DND-41 (cell line): ENCODE data around the gene DESI1.

Experiments
- ATAC-seq: fragments of 200-7000 bp; cut with Tn5 transposase; 3 replicates; pipeline ENCODE4 v1.9.1; 2021; ENCODE audit warnings: low read depth; ENCODE audit not compliant: insufficient read depth
- DNase-seq: peaks from one replicate; pipeline ENCODE4 v3.0.0-alpha.2; 2020
- H2AFZ ChIP-seq: 2 replicates; pipeline ENCODE4 v1.6.0; 2012; ENCODE audit warnings: low read depth, low read length
- H3K27ac ChIP-seq: 2 replicates; pipeline ENCODE4 v1.5.1; 2012; ENCODE audit warnings: low read length, inconsistent platforms
- H3K27me3 ChIP-seq: fragments of 200-600 bp; sonication (generic); 2 replicates; pipeline ENCODE4 v1.6.0; 2012; ENCODE audit warnings: low read length, mild to moderate bottlenecking, inconsistent platforms; ENCODE audit not compliant: insufficient read depth, poor library complexity
- H3K36me3 ChIP-seq: 2 replicates; pipeline ENCODE4 v1.5.1; 2012; ENCODE audit warnings: low read length, inconsistent platforms; ENCODE audit not compliant: insufficient read depth
- H3K4me1 ChIP-seq: 2 replicates; pipeline ENCODE4 v1.5.1; 2012; ENCODE audit warnings: mild to moderate bottlenecking, low read length; ENCODE audit not compliant: insufficient read depth
- H3K4me2 ChIP-seq: 2 replicates; pipeline ENCODE4 v1.6.0; 2012; ENCODE audit warnings: mild to moderate bottlenecking, moderate library complexity, low read length, inconsistent platforms; ENCODE audit not compliant: insufficient read depth
- H3K4me3 ChIP-seq, 2 experiments: fragments of 200-600 bp in 1 of 2; shearing (Covaris generic) in 1 of 2; 2 replicates each; pipeline ENCODE4 v1.5.1; 2012 to 2016; ENCODE audit warnings: inconsistent platforms in 2 of 2, low read length in 2 of 2, mild to moderate bottlenecking in 2 of 2, low read depth in 1 of 2, moderate library complexity in 1 of 2
- H3K79me2 ChIP-seq: 2 replicates; pipeline ENCODE4 v1.6.0; 2012; ENCODE audit warnings: low read length, inconsistent platforms; ENCODE audit not compliant: insufficient read depth
- H3K9ac ChIP-seq: 2 replicates; pipeline ENCODE4 v1.6.0; 2012; ENCODE audit warnings: low read depth, mild to moderate bottlenecking, inconsistent platforms, low read length, moderate library complexity
- H3K9me3 ChIP-seq: 2 replicates; pipeline ENCODE4 v1.5.1; 2012; ENCODE audit warnings: low read length, moderate library complexity, mild to moderate bottlenecking, inconsistent platforms; ENCODE audit not compliant: insufficient read depth, severe bottlenecking
- H4K20me1 ChIP-seq: 2 replicates; pipeline ENCODE4 v1.6.0; 2012; ENCODE audit warnings: low read length; ENCODE audit not compliant: insufficient read depth
- CTCF ChIP-seq: IDR thresholded peaks from 2 replicates; pipeline ENCODE4 v1.5.1; 2012; ENCODE audit warnings: borderline replicate concordance, low read length, moderate library complexity, mild to moderate bottlenecking; ENCODE audit not compliant: poor library complexity, severe bottlenecking; ENCODE audit errors: extremely low read depth
- EZH2 ChIP-seq: IDR thresholded peaks from 3 replicates; pipeline ENCODE4 v1.6.1; 2012; ENCODE audit warnings: borderline replicate concordance, low read depth, mild to moderate bottlenecking, moderate library complexity, low read length, inconsistent platforms; ENCODE audit not compliant: severe bottlenecking

The DESI1 gene

DNA sequence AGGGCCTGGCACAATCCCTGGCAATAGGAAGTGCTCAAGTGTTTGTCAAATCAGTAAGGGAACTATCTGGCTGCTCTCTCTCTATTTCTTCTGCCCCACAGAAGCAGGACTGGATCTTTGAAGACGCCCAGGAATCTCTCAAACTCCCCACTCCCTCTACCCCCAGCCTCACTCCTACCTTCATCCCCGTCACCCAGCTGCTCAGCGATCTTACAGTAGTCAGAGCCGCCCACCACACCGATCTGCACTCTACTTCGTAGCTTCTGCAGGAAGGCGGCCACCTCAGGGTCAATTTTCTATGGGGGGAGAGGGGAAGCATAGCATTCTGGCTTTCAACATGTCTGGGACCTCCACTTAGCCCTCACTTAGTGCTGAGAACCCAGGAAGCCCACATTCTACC lies 34.9 kb downstream of the DESI1 start:
- ATAC-seq = no peak
- no peaks in the 10 kb centered on the region for H3K9me3 ChIP-seq

DNA sequence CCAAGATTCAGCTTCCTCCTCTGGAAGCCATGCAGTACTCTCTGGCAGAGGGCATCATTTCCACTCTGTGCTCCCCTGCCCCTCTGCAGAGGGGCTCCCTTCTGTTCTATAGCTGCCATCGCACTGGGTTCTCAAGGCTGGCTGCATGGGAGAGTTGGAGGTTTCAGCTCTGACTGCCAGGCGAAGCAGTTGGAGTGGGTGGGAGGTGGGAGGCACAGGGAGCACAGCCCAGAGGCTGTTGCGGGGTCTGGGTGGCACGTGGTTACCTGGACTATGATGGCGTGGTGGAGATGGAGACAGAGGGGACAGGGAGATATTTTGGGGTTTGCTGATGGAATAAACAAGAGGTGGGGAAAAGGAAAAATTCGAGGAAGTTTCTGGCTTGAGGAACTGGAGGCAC lies 36.0 kb downstream of the DESI1 start:
- Histone ChIP-seq H3K27me3 (no peaks in the 10 kb centered on the region), H3K27ac (no peak overlapping the region), H4K20me1 (no peaks in the 10 kb centered on the region), H3K4me1 (peaks cover 16% of the 10 kb centered on the region), H3K9ac (no peak overlapping the region), H3K4me3 (no peak overlapping the region), H3K4me2 (no peak overlapping the region), H3K36me3 (peaks cover 20% of the 10 kb centered on the region), H3K9me3 (no peaks in the 10 kb centered on the region), H3K79me2 (peaks cover 20% of the 10 kb centered on the region), H2AFZ (no peak overlapping the region)
- TF ChIP-seq EZH2 (no peak), CTCF (no peak)
- no peak for DNase-seq
- no peak for ATAC-seq

More for the DNA sequence above, 34.9 kb downstream of the DESI1 start:
- Histone ChIP-seq H3K79me2 (peaks cover 20% of the 10 kb centered on the region), H3K27ac (no peak overlapping the region), H2AFZ (no peak overlapping the region), H3K4me2 (no peak overlapping the region), H3K9ac (no peak overlapping the region), H4K20me1 (no peaks in the 10 kb centered on the region), H3K36me3 (peaks cover 15% of the 10 kb centered on the region), H3K27me3 (no peaks in the 10 kb centered on the region), H3K4me3 (no peak overlapping the region), H3K4me1 (peaks cover 24% of the 10 kb centered on the region)
- TF ChIP-seq CTCF (no peak), EZH2 (no peak)
- DNase-seq = no peak

DNA sequence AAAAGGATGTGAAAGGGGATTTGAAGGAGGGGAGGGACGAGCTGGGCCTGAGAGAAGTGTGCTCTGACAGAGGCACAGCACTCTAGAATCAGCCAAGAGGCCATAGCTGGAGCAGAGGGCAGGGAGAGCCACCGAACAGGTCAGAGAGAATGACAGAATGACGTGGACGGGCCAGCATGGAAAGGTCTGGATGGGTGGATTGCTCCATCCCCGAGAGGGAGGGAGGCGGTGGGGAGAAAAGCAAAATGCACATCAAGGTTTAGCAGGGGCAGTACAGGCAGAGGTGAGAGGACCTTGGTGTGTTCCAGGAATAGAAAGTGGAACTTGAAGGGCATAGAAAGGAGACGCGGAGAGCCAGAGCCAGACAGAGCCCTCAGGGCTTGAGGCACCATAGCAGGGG lies 38.1 kb downstream of the DESI1 start:
- no peak for TF ChIP-seq CTCF
- no peak for TF ChIP-seq EZH2
- H3K79me2 ChIP-seq = peaks cover 5% of the 10 kb centered on the region; the same call in 1 of the 2 replicates
- H3K9me3 ChIP-seq = no peaks in the 10 kb centered on the region

DNA sequence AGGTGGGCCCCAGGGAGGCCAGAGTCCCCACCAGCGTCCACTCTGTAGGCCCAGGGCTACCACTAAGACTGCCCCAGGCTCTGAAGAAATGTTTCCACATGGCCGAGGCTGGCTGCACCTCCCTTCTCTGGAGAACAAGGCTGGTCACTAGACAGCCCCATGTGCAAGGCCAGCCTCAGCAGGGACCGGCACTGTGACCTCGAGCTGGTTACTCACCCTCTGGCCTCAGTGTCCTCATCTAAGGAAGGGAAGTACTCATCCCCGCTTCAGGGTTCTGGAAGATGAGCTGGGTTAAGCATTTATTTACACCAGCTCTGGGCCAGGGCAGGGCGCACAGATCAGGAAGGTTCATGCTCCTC lies 40.9 kb downstream of the DESI1 start:
- no peaks in the 10 kb centered on the region for H3K27me3 ChIP-seq
- H3K9ac ChIP-seq = no peak overlapping the region
- no peak for TF ChIP-seq CTCF
- no peak for TF ChIP-seq EZH2
- ATAC-seq (no peak), DNase-seq (no peak)
- H3K36me3 ChIP-seq = peaks cover 45% of the 10 kb centered on the region
- no peaks in the 10 kb centered on the region for H3K79me2 ChIP-seq
- H3K4me1 ChIP-seq = no peaks in the 10 kb centered on the region
- no peak overlapping the region for H3K27ac ChIP-seq
- H3K4me3 ChIP-seq = no peak overlapping the region
- no peaks in the 10 kb centered on the region for H3K9me3 ChIP-seq
- H3K4me2 ChIP-seq = no peak overlapping the region
- no peak overlapping the region for H2AFZ ChIP-seq
- H4K20me1 ChIP-seq = 0 out of 2 replicates have a peak, but pooled peaks cover 6% of the 10 kb centered on the region

More for the DNA sequence above, 38.1 kb downstream of the DESI1 start:
- Histone ChIP-seq H3K9ac (no peak overlapping the region), H3K4me1 (no peaks in the 10 kb centered on the region), H2AFZ (no peak overlapping the region), H4K20me1 (0 out of 2 replicates have a peak, but pooled peaks cover 6% of the 10 kb centered on the region), H3K4me2 (no peak overlapping the region), H3K27me3 (no peaks in the 10 kb centered on the region), H3K36me3 (peaks cover 32% of the 10 kb centered on the region), H3K27ac (no peak overlapping the region), H3K4me3 (no peak overlapping the region)
- DNase-seq (no peak), ATAC-seq (no peak)
